ENCODE data around the gene REPS2. TPM values are rescaled to one million over a fixed set of nuclear protein-coding genes. Genes with fewer than 3 reads are reported as not detected.

The REPS2 gene
- total and polyA plus RNA-seq, 12 donors, result 0.78 to 15.5 (median 6.3) TPM

DNA sequence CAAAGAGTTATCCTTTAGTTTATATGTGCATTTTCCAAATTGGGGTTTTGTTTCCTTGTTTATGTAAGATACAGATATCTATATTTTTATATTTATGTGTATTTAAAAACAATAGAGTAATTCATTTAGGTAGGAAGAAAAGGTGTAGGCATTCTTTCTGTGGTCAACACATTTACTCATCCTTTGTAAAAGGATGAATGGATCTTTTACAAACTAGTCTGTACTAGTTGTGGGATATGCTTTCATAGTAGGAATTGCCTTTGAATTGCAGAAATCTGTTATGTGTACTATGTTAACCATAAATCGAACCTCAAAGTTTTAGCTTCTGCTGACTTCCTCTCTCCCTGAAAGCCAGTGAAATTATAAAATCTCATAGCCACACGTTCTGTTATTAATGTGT, 128.5 kb downstream of the REPS2 start:
- Histone ChIP-seq H3K27me3 (peaks cover 0 to 70% (median 0%) of the 10 kb centered on the region in 7 donors), H3K9me3 (no peaks in the 10 kb centered on the region), H3K4me1 (peaks cover 0 to 14% (median 9%) of the 10 kb centered on the region in 9 donors), H3K4me3 (no peak overlapping the region), H3K27ac (no peak overlapping the region), H3K36me3 (no peaks in the 10 kb centered on the region)
- ATAC-seq, result no peak
- no peak for TF ChIP-seq CTCF (IDR thresholded peaks at IDR 0.05)
- 83 to 89% methylated on average over 2 of the region's 2 CpGs for WGBS, 2 donors
- DNase-seq, result no peak
- intact Hi-C loops (cut with DNase I), result no loop called here

GRCh38 chrX:17077361-17077760, 130.9 kb downstream of the REPS2 start:
- no peak for ATAC-seq
- DNase-seq, result no peak
- no peak overlapping the region for H3K4me3 ChIP-seq
- peaks cover 0 to 14% (median 9%) of the 10 kb centered on the region in 9 donors for H3K4me1 ChIP-seq
- H3K27ac ChIP-seq, result no peak overlapping the region
- peaks cover 0 to 63% (median 0%) of the 10 kb centered on the region in 7 donors for H3K27me3 ChIP-seq
- no peaks in the 10 kb centered on the region for H3K36me3 ChIP-seq
- intact Hi-C loops (cut with DNase I), result no loop called here
- TF ChIP-seq CTCF (IDR thresholded peaks at IDR 0.05), result no peak
- H3K9me3 ChIP-seq, result no peaks in the 10 kb centered on the region
- WGBS, 2 donors, result 72 to 77% methylated on average over 6 of the region's 6 CpGs

DNA sequence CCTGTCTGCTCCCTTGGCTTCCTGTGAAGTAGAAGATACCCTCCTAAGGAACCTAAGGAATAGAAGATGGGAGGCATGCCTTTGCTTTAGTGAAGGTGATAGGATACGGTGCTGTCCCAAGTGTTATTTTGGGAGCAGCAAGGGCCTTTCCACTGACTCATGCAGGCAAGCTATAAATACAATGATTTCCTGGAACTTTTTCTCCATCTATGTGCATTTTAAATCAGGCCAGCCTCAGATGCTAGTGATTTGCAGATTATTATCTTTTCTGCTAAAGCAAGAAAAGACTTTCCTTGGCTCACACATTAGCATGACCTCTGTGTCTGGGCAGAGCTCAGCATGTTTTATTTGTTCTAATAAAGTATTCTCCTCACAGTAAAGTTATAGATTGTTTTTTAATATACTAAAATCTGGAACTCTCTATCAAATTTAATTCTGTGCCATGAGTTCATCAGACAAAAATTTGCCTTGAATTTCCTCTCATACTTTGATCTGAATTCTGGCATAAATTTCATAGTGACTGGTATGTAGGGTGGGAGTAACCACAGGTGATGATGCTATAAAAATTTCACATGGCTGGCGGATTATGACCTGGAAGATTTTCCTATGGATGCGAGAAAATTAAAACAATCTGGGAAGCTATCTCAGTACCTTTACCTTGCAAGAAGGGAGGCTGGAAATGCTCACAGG, 131.7 kb downstream of the REPS2 start:
- Histone ChIP-seq H3K4me1 (peaks cover 0 to 14% (median 9%) of the 10 kb centered on the region in 9 donors), H3K36me3 (no peaks in the 10 kb centered on the region), H3K27ac (no peak overlapping the region), H3K9me3 (no peaks in the 10 kb centered on the region), H3K27me3 (peaks cover 0 to 65% (median 0%) of the 10 kb centered on the region in 7 donors), H3K4me3 (no peak overlapping the region)
- DNase-seq (no peak), ATAC-seq (peak in 7 of 8 donors; percentile 56 to 81 (median 72))
- intact Hi-C loops (cut with DNase I), result no loop called here
- TF ChIP-seq CTCF (IDR thresholded peaks at IDR 0.05), result no peak
- 61% methylated on average over 3 of the region's 3 CpGs for WGBS, 2 donors

DNA sequence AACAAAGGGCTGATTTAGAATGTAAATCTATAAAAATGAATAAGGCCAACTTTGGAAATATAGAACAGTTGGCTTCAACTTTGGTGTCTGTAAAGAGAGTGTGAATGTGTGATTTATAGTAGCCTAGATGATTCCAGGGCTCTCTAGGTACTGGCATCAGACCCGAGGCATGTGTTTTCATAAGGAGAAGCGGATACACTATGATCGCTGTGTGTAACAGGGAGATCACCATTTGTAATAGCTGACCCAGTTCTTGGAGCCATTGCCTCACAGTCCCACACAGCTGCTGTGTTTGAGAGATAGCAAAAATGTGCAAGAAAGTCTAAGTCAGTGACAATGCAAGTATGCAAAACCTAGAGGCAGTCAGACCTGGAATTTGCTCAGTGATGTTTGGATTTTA, 135.1 kb downstream of the REPS2 start:
- intact Hi-C loops (cut with DNase I), result no loop called here

More for the DNA sequence above, 135.1 kb downstream of the REPS2 start:
- Histone ChIP-seq H3K9me3 (no peaks in the 10 kb centered on the region), H3K36me3 (no peaks in the 10 kb centered on the region), H3K27ac (no peak overlapping the region), H3K27me3 (peaks cover 0 to 60% (median 0%) of the 10 kb centered on the region in 7 donors), H3K4me1 (peaks cover 0 to 14% (median 9%) of the 10 kb centered on the region in 9 donors), H3K4me3 (no peak overlapping the region)
- TF ChIP-seq CTCF (IDR thresholded peaks at IDR 0.05), result no peak
- DNase-seq (no peak), ATAC-seq (peak in 1 of 8 donors; percentile 46)
- WGBS, 2 donors, result 68 to 89% methylated on average over 3 of the region's 3 CpGs
